ENCODE results near the gene FXYD4. TPM values are rescaled to one million over a fixed set of nuclear protein-coding genes. Genes with fewer than 3 reads are reported as not detected.

The FXYD4 gene
- polyA plus RNA-seq, 1 of the 3 experiments (the other 2 are of a cell fraction), result not detected

DNA sequence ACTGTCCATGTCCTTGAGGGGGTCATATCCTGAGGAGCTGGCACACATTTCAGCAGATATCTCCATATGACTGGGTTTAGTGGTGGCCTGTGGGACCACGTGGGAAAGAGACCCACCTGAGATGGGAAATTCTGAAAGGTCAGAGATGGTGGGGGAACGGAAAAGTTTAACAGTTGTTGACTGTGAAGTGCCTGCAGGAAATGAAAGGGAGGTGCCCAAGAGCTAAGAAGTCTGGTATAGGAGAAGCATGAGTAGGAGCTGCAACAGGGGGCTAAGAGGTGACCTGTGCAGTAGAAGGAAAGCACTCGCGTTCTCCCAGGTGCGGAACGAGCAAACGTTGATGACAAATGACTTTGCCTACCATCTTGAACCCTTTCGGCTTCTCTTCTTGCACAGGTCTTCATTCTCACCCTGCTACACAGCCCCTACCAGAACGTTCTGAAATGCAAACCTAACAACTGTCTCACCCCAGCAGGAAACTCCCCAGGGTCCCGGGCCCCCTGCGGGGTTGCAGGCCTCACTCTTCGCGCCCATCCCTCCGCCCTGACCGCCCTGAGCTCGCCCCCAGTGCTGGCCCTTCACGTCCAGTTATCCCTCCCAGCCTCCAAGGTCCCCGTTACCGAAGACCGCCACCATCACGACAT is 9.8 kb upstream of the FXYD4 start:
- Histone ChIP-seq H3K27me3 (ENCODE audit: insufficient read depth) (no peaks in the 10 kb centered on the region), H2AFZ (ENCODE audit: low read depth) (peak overlapping the region; percentile 46; the same call in 1 of the 2 replicates), H3K9me3 (no peaks in the 10 kb centered on the region), H3F3A (replicated peaks; ENCODE audit: insufficient read depth) (no peaks in the 10 kb centered on the region), H3K9ac (no peak overlapping the region), H3K4me1 (ENCODE audit: control insufficient read depth in 1 of 2, insufficient read depth in 2 of 2, low read depth in 1 of 2, low read length in 1 of 2) (peaks cover 0 to 9% of the 10 kb centered on the region in 2 experiments; a peak in 1 of 4 replicates), H3K79me2 (ENCODE audit: insufficient read depth) (no peaks in the 10 kb centered on the region), H3K36me3 (replicated peaks in 1 of 2; ENCODE audit: control insufficient read depth in 1 of 2, insufficient read depth in 2 of 2, low read length in 1 of 2) (no peaks in the 10 kb centered on the region), H3K4me3 (ENCODE audit: low read depth in 2 of 2, low read length in 1 of 2) (peak overlapping the region; percentile 13 to 53; a peak in 3 of 4 replicates), H4K20me1 (ENCODE audit: insufficient read depth) (no peaks in the 10 kb centered on the region), H3K4me2 (peak overlapping the region; percentile 62; the same call in 1 of the 2 replicates), H3K27ac (ENCODE audit: low read depth in 2 of 2, low read length in 1 of 2) (peak overlapping the region in 1 of 2 experiments; percentile 22; a peak in 1 of 4 replicates), H3K9me2 (no peaks in the 10 kb centered on the region)
- DNase-seq, result no peak
- POLR2A ChIA-PET, result no interaction called here
- CTCF ChIA-PET, result interaction anchor here (0.9 to 1.1 kb wide), 2 partner anchors 14 to 57 kb away, joined by 3 read pairs; no protein-coding TSS in a partner anchor
- TF ChIP-seq GATA2 (CRISPR knock-in tag; IDR thresholded peaks at IDR 0.05) (no peak), MAX (IDR thresholded peaks at IDR 0.05; ENCODE audit: low read depth) (no peak), NRF1 (IDR thresholded peaks at IDR 0.05; ENCODE audit: low read depth, low read length) (no peak), SMC3 (IDR thresholded peaks at IDR 0.05; ENCODE audit: low read depth, low read length) (no peak), SIN3A (IDR thresholded peaks at IDR 0.05; ENCODE audit: borderline replicate concordance, low read depth, low read length) (no peak), RAD21 (IDR thresholded peaks at IDR 0.05; ENCODE audit: low read length) (no peak), MXI1 (IDR thresholded peaks at IDR 0.05; ENCODE audit: low read depth, low read length) (no peak), GABPA (IDR thresholded peaks at IDR 0.05; ENCODE audit: low read depth) (no peak), POLR2AphosphoS5 (IDR thresholded peaks at IDR 0.05; ENCODE audit: low read depth, low read length) (no peak), JUND (IDR thresholded peaks at IDR 0.05) (no peak), YY1 (IDR thresholded peaks at IDR 0.05; ENCODE audit: low read depth) (no peak), TEAD4 (IDR thresholded peaks at IDR 0.05; ENCODE audit: borderline replicate concordance, insufficient read depth) (no peak), RFX5 (IDR thresholded peaks at IDR 0.05; ENCODE audit: low read length) (no peak), CTCF (IDR thresholded peaks at IDR 0.05) (no peak), TAF1 (IDR thresholded peaks at IDR 0.05; ENCODE audit: borderline replicate concordance, low read depth, low read length) (no peak)
- WGBS (ENCODE audit: low lambda C conversion rate), result 39% methylated on average over 20 of the region's 21 CpGs

DNA sequence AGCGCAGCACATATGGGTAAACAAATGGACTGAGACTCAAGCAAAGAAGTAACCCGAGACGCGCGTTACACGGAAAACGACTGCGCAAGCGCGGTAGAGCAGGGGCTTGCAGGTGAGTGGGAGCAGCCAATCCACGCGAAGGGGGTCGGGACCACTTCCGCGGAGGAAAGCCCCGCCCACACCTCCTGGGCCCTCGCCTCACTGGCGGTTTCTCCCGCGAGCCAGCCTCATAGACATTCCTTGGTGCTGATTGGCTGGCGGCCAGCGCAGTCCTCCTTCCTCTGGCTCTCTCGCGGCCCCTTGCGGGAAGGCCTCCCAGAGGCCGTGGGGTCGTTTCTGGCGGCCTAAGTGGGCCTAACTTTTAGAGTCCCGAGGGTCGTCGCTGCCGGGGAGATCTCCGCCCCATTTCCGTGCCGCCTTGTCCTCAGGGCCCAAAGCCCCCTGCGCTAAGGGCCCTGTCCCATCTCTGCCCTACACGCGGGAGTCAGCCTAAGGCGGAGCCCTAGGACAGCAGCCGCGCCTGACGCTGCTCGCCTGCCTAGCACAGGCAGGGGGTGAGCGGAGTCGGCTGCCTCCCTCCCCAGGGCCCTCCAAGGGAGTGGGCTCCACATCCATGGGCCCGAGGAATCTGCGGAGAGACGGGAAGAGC is 9.1 kb upstream of the FXYD4 start:
- peak overlapping the region; percentile 62; the same call in 1 of the 2 replicates for H3K4me2 ChIP-seq
- no peaks in the 10 kb centered on the region for H3F3A ChIP-seq (replicated peaks; ENCODE audit: insufficient read depth)
- peak overlapping the region; percentile 13 to 53; a peak in 3 of 4 replicates for H3K4me3 ChIP-seq (ENCODE audit: low read depth in 2 of 2, low read length in 1 of 2)
- CTCF ChIA-PET, result no interaction called here
- H3K4me1 ChIP-seq (ENCODE audit: control insufficient read depth in 1 of 2, insufficient read depth in 2 of 2, low read depth in 1 of 2, low read length in 1 of 2), result peaks cover 0 to 9% of the 10 kb centered on the region in 2 experiments; a peak in 1 of 4 replicates
- peak overlapping the region; percentile 46; the same call in 1 of the 2 replicates for H2AFZ ChIP-seq (ENCODE audit: low read depth)
- 16% methylated on average over 34 of the region's 48 CpGs for WGBS (ENCODE audit: low lambda C conversion rate)
- DNase-seq, result peak; percentile 98
- no peaks in the 10 kb centered on the region for H3K9me3 ChIP-seq
- H3K9ac ChIP-seq, result no peak overlapping the region
- H3K9me2 ChIP-seq, result no peaks in the 10 kb centered on the region
- H3K27me3 ChIP-seq (ENCODE audit: insufficient read depth), result no peaks in the 10 kb centered on the region
- no peaks in the 10 kb centered on the region for H3K79me2 ChIP-seq (ENCODE audit: insufficient read depth)
- peak overlapping the region in 1 of 2 experiments; percentile 62; a peak in 1 of 4 replicates for H3K27ac ChIP-seq (ENCODE audit: low read depth in 2 of 2, low read length in 1 of 2)
- POLR2A ChIA-PET, result no interaction called here
- H4K20me1 ChIP-seq (ENCODE audit: insufficient read depth), result no peaks in the 10 kb centered on the region
- no peaks in the 10 kb centered on the region for H3K36me3 ChIP-seq (replicated peaks in 1 of 2; ENCODE audit: control insufficient read depth in 1 of 2, insufficient read depth in 2 of 2, low read length in 1 of 2)
- TF ChIP-seq ELF1 (IDR thresholded peaks at IDR 0.05) (no peak), SIN3A (IDR thresholded peaks at IDR 0.05; ENCODE audit: borderline replicate concordance, low read depth, low read length) (no peak), EZH2phosphoT487 (IDR thresholded peaks at IDR 0.05; ENCODE audit: borderline replicate concordance, low read depth) (no peak), EP300 (IDR thresholded peaks at IDR 0.05; ENCODE audit: borderline replicate concordance in 1 of 2, low read depth in 1 of 2, low read length in 1 of 2) (no peak), CTCF (IDR thresholded peaks at IDR 0.05) (peak; percentile 28), YY1 (IDR thresholded peaks at IDR 0.05; ENCODE audit: low read depth) (no peak), RXRA (IDR thresholded peaks at IDR 0.05; ENCODE audit: borderline replicate concordance, low read depth) (no peak), GABPA (IDR thresholded peaks at IDR 0.05; ENCODE audit: low read depth) (no peak; the same call in 1 of the 2 replicates), CHD2 (IDR thresholded peaks at IDR 0.05; ENCODE audit: low read length, partially characterized antibody) (peak; percentile 66), MAX (IDR thresholded peaks at IDR 0.05; ENCODE audit: low read depth) (no peak)
- TF ChIP-seq, protein P1, sequence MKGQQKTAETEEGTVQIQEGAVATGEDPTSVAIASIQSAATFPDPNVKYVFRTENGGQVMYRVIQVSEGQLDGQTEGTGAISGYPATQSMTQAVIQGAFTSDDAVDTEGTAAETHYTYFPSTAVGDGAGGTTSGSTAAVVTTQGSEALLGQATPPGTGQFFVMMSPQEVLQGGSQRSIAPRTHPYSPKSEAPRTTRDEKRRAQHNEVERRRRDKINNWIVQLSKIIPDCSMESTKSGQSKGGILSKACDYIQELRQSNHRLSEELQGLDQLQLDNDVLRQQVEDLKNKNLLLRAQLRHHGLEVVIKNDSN (IDR thresholded peaks at IDR 0.05; ENCODE audit: borderline replicate concordance, low read depth), result no peak
